NB4 (cell line): ENCODE measurements around the gene FKBP5.

ENCODE experiments used
- DNase-seq: peaks from one replicate; pipeline ENCODE4 v3.0.0; 2010; ENCODE audit warnings: low read depth
- H3K4me3 ChIP-seq: one replicate; pipeline ENCODE4 v1.5.1; 2011; ENCODE audit warnings: mild to moderate bottlenecking, low read depth, low read length, moderate library complexity
- MYC ChIP-seq: IDR thresholded peaks from 2 replicates; pipeline ENCODE4 v1.6.1; 2011; ENCODE audit warnings: low read depth, low read length
- POLR2A ChIP-seq: IDR thresholded peaks from 2 replicates; pipeline ENCODE4 v1.6.1; 2011; ENCODE audit warnings: mild to moderate bottlenecking; ENCODE audit not compliant: insufficient read length; ENCODE audit errors: extremely low read depth
- TF ChIP-seq, protein P1 (sequence below): IDR thresholded peaks from one replicate; pipeline ENCODE4 v1.5.1; 2012; ENCODE audit warnings: low read depth, low read length
- TF ChIP-seq, protein P2 (sequence below): IDR thresholded peaks from 2 replicates; pipeline ENCODE4 v1.6.1; 2011; ENCODE audit warnings: low read depth, low read length

FKBP5 gene

GRCh38 chr6:35679399-35679798 is 9.3 kb downstream of the FKBP5 start:
- no peak for DNase-seq
- TF ChIP-seq, protein P1, sequence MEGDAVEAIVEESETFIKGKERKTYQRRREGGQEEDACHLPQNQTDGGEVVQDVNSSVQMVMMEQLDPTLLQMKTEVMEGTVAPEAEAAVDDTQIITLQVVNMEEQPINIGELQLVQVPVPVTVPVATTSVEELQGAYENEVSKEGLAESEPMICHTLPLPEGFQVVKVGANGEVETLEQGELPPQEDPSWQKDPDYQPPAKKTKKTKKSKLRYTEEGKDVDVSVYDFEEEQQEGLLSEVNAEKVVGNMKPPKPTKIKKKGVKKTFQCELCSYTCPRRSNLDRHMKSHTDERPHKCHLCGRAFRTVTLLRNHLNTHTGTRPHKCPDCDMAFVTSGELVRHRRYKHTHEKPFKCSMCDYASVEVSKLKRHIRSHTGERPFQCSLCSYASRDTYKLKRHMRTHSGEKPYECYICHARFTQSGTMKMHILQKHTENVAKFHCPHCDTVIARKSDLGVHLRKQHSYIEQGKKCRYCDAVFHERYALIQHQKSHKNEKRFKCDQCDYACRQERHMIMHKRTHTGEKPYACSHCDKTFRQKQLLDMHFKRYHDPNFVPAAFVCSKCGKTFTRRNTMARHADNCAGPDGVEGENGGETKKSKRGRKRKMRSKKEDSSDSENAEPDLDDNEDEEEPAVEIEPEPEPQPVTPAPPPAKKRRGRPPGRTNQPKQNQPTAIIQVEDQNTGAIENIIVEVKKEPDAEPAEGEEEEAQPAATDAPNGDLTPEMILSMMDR = no peak
- TF ChIP-seq MYC (no peak), POLR2A (no peak)
- TF ChIP-seq, protein P2, sequence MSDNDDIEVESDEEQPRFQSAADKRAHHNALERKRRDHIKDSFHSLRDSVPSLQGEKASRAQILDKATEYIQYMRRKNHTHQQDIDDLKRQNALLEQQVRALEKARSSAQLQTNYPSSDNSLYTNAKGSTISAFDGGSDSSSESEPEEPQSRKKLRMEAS = no peak
- H3K4me3 ChIP-seq = no peak overlapping the region

GRCh38 chr6:35678814-35679213 is 9.9 kb downstream of the FKBP5 start:
- TF ChIP-seq, protein P2 = no peak
- TF ChIP-seq POLR2A = no peak
- TF ChIP-seq MYC = no peak
- TF ChIP-seq, protein P1 = no peak

GRCh38 chr6:35678021-35678654 is 10.6 kb downstream of the FKBP5 start:
- no peak for DNase-seq
- no peak overlapping the region for H3K4me3 ChIP-seq
- TF ChIP-seq, protein P1 = no peak
- no peak for TF ChIP-seq POLR2A

More at GRCh38 chr6:35678814-35679213, 9.9 kb downstream of the FKBP5 start:
- DNase-seq = no peak
- H3K4me3 ChIP-seq = no peak overlapping the region

- DNase-seq = no peak
- TF ChIP-seq POLR2A (no peak), MYC (no peak)
- TF ChIP-seq, protein P2 = no peak
- TF ChIP-seq, protein P1 = no peak
- no peak overlapping the region for H3K4me3 ChIP-seq
These were observed 11.3 kb downstream of the FKBP5 start for GRCh38 chr6:35677456-35677855.

- DNase-seq = no peak
- TF ChIP-seq POLR2A (no peak), MYC (no peak)
- TF ChIP-seq, protein P1 = no peak
- TF ChIP-seq, protein P2 = no peak
- H3K4me3 ChIP-seq = no peak overlapping the region
These were observed 12.8 kb downstream of the FKBP5 start for GRCh38 chr6:35675871-35676459.

DNA sequence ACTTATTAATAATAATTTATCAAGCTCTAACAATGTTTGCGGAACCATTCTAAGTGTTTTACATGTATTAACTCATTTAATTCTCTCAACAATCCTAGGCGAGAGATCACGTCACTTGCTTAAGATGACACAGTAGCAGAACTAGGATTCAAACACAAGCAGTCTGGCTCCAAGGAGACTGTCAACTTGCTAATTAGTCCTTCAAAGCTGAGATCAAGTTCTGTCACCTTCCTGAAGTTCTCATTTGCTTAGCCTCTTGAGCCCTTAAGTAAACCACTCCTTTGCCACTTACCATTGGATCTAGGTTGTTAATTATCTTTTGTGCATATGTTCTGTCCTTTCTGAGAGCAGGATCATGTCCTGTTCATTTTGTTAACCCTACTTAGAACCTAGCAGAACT is 14.1 kb downstream of the FKBP5 start:
- DNase-seq = no peak
- TF ChIP-seq, protein P2 = no peak
- TF ChIP-seq MYC (no peak), POLR2A (no peak)
- TF ChIP-seq, protein P1 = no peak
- no peak overlapping the region for H3K4me3 ChIP-seq
